ENCODE measurements around the gene SOX21.
A peak's percentile ranks its signal among the peaks of the same experiment; 100 is the strongest.

SOX21 gene

DNA sequence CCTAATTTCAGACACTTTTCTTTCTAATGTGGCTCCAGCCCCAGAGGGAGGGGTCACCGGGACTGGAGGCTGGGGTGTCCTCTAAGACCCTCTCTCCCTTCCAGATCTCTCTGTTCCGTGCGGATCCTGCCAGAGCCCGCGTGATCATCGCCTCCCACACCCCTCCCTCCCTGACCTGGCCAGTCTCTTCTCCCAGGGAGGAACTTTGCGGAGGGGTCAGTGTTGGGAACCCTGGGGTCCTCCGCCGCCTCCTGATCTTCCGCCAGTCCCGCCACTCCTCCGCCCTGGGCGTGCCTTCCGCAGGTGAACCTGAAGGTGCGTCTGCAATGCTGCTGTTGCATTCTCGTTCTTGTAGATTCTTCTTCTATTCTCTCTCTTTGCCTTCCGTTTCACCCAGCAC lies 9.1 kb downstream of the SOX21 start:
- Histone ChIP-seq H3K36me3 (ENCODE audit: control insufficient read depth, insufficient read depth, low read length) (no peaks in the 10 kb centered on the region), H3K4me3 (ENCODE audit: insufficient read depth, low read depth, low read length) (peak overlapping the region; percentile 28), H3K27ac (ENCODE audit: insufficient read depth, low read depth, low read length, poor library complexity, severe bottlenecking) (no peak overlapping the region), H3K4me1 (ENCODE audit: control insufficient read depth, insufficient read depth, low read length) (peaks cover 28% of the 10 kb centered on the region), H3K9me3 (ENCODE audit: control insufficient read depth, low read length) (no peaks in the 10 kb centered on the region), H3K27me3 (ENCODE audit: control insufficient read depth, insufficient read depth, low read length, poor library complexity, severe bottlenecking) (peaks cover 81% of the 10 kb centered on the region)
- 1 to 5% methylated on average over 17 of the region's 17 CpGs for WGBS, 2 experiments

- Histone ChIP-seq H3K4me1 (ENCODE audit: control insufficient read depth, insufficient read depth, low read length) (peaks cover 28% of the 10 kb centered on the region), H3K9me3 (ENCODE audit: control insufficient read depth, low read length) (no peaks in the 10 kb centered on the region), H3K27me3 (ENCODE audit: control insufficient read depth, insufficient read depth, low read length, poor library complexity, severe bottlenecking) (peaks cover 81% of the 10 kb centered on the region), H3K27ac (ENCODE audit: insufficient read depth, low read depth, low read length, poor library complexity, severe bottlenecking) (no peak overlapping the region), H3K36me3 (ENCODE audit: control insufficient read depth, insufficient read depth, low read length) (no peaks in the 10 kb centered on the region), H3K4me3 (ENCODE audit: insufficient read depth, low read depth, low read length) (peak overlapping the region; percentile 28)
- WGBS, 2 experiments: 9 to 10% methylated on average over 60 of the region's 60 CpGs
These were observed 9.9 kb downstream of the SOX21 start for GRCh38 chr13:94702181-94703041.

DNA sequence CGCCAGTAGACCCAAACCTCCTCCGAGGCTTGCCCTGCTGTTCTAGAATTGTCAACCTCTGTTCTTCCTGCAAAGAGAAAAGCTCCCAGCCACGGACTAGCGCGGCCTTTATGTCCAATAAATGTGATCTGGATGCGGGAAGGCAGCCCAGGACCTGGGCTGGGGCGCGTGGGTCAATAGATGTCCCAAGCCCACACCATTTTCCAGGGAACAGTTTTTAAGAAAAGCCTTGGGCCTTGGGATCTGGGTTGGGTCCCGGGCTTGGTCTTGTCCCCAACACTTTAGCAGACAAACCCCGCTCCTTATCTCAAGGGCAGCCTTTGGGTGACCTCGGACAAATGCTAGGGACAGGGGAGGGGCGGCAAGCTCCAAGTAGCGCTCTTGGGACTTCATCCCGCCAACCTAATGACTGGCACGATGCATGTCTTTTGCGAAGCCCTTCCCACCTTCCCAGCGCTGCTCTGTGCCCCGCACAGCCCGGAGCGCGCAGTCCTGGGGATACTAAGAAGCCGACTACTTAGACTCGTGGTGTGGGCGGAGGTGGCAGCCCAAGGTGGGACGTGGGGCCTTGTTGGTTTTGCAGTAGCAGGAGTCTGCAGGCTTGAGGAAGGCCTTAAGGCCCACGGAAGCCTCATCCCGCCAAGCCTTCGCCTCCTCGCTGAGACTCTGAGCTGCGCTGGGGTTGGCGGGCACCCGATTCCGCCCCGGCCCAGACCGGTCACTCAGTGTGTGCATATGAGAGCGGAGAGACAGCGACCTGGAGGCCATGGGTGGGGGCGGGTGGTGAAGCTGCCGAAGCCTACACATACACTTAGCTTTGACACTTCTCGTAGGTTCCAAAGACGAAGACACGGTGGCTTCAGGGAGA lies 10.8 kb downstream of the SOX21 start:
- Histone ChIP-seq H3K9me3 (ENCODE audit: control insufficient read depth, low read length) (no peaks in the 10 kb centered on the region), H3K36me3 (ENCODE audit: control insufficient read depth, insufficient read depth, low read length) (no peaks in the 10 kb centered on the region), H3K27ac (ENCODE audit: insufficient read depth, low read depth, low read length, poor library complexity, severe bottlenecking) (no peak overlapping the region), H3K27me3 (ENCODE audit: control insufficient read depth, insufficient read depth, low read length, poor library complexity, severe bottlenecking) (peaks cover 74% of the 10 kb centered on the region), H3K4me3 (ENCODE audit: insufficient read depth, low read depth, low read length) (no peak overlapping the region), H3K4me1 (ENCODE audit: control insufficient read depth, insufficient read depth, low read length) (peaks cover 28% of the 10 kb centered on the region)
- WGBS, 2 experiments: 78 to 81% methylated on average over 42 of the region's 42 CpGs

DNA sequence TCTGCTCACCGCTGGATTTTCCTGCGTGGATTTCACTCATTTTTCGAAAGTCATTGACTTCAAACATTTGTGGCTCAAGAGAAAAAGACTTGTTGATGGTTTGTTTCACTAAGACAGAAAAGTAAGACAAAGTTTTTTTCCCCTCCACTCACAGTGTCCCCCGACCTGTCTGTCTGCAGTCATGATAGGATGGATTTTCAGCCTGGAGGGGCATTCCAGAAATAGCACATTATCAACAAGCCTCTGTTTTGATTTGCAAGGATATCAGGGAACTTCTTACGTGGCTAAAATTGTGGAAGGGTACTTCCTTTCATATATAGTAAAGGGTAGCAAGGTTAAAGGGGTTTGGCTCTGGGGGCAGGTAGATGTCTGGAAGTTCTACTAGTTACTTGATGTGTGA lies 11.8 kb downstream of the SOX21 start:
- no peak overlapping the region for H3K27ac ChIP-seq (ENCODE audit: insufficient read depth, low read depth, low read length, poor library complexity, severe bottlenecking)
- WGBS, 2 experiments: 90 to 97% methylated on average over 5 of the region's 5 CpGs
- H3K27me3 ChIP-seq (ENCODE audit: control insufficient read depth, insufficient read depth, low read length, poor library complexity, severe bottlenecking): peaks cover 64% of the 10 kb centered on the region
- no peak overlapping the region for H3K4me3 ChIP-seq (ENCODE audit: insufficient read depth, low read depth, low read length)
- H3K9me3 ChIP-seq (ENCODE audit: control insufficient read depth, low read length): no peaks in the 10 kb centered on the region
- peaks cover 24% of the 10 kb centered on the region for H3K4me1 ChIP-seq (ENCODE audit: control insufficient read depth, insufficient read depth, low read length)
- no peaks in the 10 kb centered on the region for H3K36me3 ChIP-seq (ENCODE audit: control insufficient read depth, insufficient read depth, low read length)

DNA sequence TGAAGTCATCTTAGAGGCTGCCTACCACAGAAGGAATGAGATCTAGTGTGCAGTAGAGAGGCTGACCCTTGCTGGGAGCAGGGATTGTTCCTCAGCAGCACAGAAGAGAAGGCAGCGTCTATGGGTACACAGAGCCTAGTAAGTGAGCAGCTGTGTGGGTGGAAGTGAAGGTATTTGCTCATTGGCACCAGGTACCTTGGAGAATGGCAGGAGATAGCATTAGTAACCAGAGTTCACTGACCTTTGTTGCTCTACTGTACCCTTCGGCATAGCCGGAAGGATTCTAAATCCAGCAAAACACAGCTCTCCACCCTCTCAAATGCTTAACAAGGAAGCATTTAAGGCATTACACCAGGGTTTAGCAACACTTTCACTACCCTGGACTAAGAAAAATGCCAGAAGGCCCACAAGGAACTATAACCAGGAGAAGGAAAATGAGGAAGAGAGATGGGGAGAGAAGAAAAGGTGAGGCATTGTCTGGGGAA lies 12.3 kb downstream of the SOX21 start:
- no peaks in the 10 kb centered on the region for H3K36me3 ChIP-seq (ENCODE audit: control insufficient read depth, insufficient read depth, low read length)
- peaks cover 60% of the 10 kb centered on the region for H3K27me3 ChIP-seq (ENCODE audit: control insufficient read depth, insufficient read depth, low read length, poor library complexity, severe bottlenecking)
- H3K4me1 ChIP-seq (ENCODE audit: control insufficient read depth, insufficient read depth, low read length): peaks cover 24% of the 10 kb centered on the region
- H3K27ac ChIP-seq (ENCODE audit: insufficient read depth, low read depth, low read length, poor library complexity, severe bottlenecking): no peak overlapping the region
- no peak overlapping the region for H3K4me3 ChIP-seq (ENCODE audit: insufficient read depth, low read depth, low read length)
- no peaks in the 10 kb centered on the region for H3K9me3 ChIP-seq (ENCODE audit: control insufficient read depth, low read length)
- WGBS, 2 experiments: 89 to 90% methylated on average over 3 of the region's 3 CpGs

GRCh38 chr13:94696171-94696570 lies 16.2 kb downstream of the SOX21 start:
- H3K4me1 ChIP-seq (ENCODE audit: control insufficient read depth, insufficient read depth, low read length): no peaks in the 10 kb centered on the region
- no peaks in the 10 kb centered on the region for H3K36me3 ChIP-seq (ENCODE audit: control insufficient read depth, insufficient read depth, low read length)
- H3K27me3 ChIP-seq (ENCODE audit: control insufficient read depth, insufficient read depth, low read length, poor library complexity, severe bottlenecking): peaks cover 20% of the 10 kb centered on the region
- H3K9me3 ChIP-seq (ENCODE audit: control insufficient read depth, low read length): no peaks in the 10 kb centered on the region
- WGBS, 2 experiments: 80 to 100% methylated on average over 1 of the region's 1 CpG
- no peak overlapping the region for H3K27ac ChIP-seq (ENCODE audit: insufficient read depth, low read depth, low read length, poor library complexity, severe bottlenecking)
- H3K4me3 ChIP-seq (ENCODE audit: insufficient read depth, low read depth, low read length): no peak overlapping the region

DNA sequence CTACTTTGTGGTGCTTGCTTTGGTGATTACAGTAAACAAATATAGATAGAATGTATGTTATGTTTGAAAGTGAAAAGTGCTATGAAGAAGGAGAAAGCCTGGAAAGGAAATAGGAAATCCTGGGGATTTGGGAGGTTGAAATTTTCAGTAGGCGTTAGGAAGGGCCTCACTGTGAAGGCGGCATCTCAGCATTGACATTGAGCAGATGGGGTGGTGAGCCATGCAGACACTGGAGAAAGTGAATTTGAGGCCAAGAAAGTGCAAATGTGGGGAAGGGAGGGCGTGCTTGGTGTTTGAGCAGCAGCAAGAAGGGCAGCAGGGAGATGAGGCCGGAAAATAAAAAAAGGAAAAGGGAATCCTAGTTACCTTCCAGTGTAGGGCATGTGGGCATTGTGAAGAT lies 20.3 kb downstream of the SOX21 start:
- 90 to 92% methylated on average over 4 of the region's 4 CpGs for WGBS, 2 experiments
- no peaks in the 10 kb centered on the region for H3K4me1 ChIP-seq (ENCODE audit: control insufficient read depth, insufficient read depth, low read length)
- H3K27me3 ChIP-seq (ENCODE audit: control insufficient read depth, insufficient read depth, low read length, poor library complexity, severe bottlenecking): no peaks in the 10 kb centered on the region
- no peaks in the 10 kb centered on the region for H3K9me3 ChIP-seq (ENCODE audit: control insufficient read depth, low read length)
- no peaks in the 10 kb centered on the region for H3K36me3 ChIP-seq (ENCODE audit: control insufficient read depth, insufficient read depth, low read length)
- H3K4me3 ChIP-seq (ENCODE audit: insufficient read depth, low read depth, low read length): no peak overlapping the region
- no peak overlapping the region for H3K27ac ChIP-seq (ENCODE audit: insufficient read depth, low read depth, low read length, poor library complexity, severe bottlenecking)

- no peaks in the 10 kb centered on the region for H3K27me3 ChIP-seq (ENCODE audit: control insufficient read depth, insufficient read depth, low read length, poor library complexity, severe bottlenecking)
- no peak overlapping the region for H3K27ac ChIP-seq (ENCODE audit: insufficient read depth, low read depth, low read length, poor library complexity, severe bottlenecking)
- H3K36me3 ChIP-seq (ENCODE audit: control insufficient read depth, insufficient read depth, low read length): no peaks in the 10 kb centered on the region
- no peaks in the 10 kb centered on the region for H3K9me3 ChIP-seq (ENCODE audit: control insufficient read depth, low read length)
- H3K4me3 ChIP-seq (ENCODE audit: insufficient read depth, low read depth, low read length): no peak overlapping the region
- WGBS, 2 experiments: 63 to 70% methylated on average over 4 to 5 of the region's 5 CpGs
- no peaks in the 10 kb centered on the region for H3K4me1 ChIP-seq (ENCODE audit: control insufficient read depth, insufficient read depth, low read length)
These were observed 28.9 kb downstream of the SOX21 start for GRCh38 chr13:94683409-94683808.

DNA sequence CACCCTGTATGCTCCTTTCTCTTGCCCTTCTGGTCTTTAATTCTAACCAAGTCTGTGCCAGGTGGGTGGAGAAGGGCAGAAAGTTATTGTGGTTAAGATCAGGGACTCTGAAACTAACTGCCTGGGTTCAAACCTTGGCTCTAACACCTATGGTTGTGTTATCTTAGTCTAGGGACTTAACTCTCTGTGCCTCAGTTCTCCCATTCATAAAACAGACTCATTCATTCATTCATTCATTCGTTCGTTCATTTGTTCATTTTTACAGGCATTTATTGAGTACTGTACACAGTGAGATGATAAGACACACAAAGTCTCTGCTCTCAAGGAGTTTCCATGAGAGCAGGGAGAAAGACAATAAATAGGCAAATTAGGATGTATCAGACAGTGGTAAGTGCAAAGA lies 30.1 kb downstream of the SOX21 start:
- whole genome bisulfite sequencing, 2 experiments: 94 to 100% methylated on average over 2 of the region's 2 CpGs
- H3K4me3 ChIP-seq (ENCODE audit: insufficient read depth, low read depth, low read length): no peak overlapping the region

DNA sequence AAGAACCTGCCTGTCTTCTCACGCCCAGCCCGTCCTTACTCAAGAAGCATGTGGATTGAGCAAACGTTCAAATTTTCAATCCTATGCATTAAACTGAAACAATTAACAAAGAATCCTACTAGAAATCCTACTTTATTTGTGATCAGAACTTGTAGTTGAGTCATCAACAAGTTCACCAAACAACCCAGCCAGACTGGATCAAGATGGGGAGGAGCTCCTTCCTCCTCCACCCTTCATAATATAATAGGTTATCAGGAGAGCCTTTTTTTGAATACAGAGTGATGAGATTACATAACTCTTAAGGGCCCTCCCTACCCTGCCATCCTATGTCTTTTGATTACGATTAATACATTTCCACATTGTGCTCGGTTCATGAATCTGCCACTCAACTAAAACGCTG lies 32.7 kb downstream of the SOX21 start:
- H3K9me3 ChIP-seq (ENCODE audit: control insufficient read depth, low read length): no peaks in the 10 kb centered on the region
- H3K27ac ChIP-seq (ENCODE audit: insufficient read depth, low read depth, low read length, poor library complexity, severe bottlenecking): no peak overlapping the region
- H3K4me3 ChIP-seq (ENCODE audit: insufficient read depth, low read depth, low read length): no peak overlapping the region
- 84 to 89% methylated on average over 6 of the region's 6 CpGs for WGBS, 2 experiments
- H3K36me3 ChIP-seq (ENCODE audit: control insufficient read depth, insufficient read depth, low read length): no peaks in the 10 kb centered on the region
- H3K27me3 ChIP-seq (ENCODE audit: control insufficient read depth, insufficient read depth, low read length, poor library complexity, severe bottlenecking): no peaks in the 10 kb centered on the region
- H3K4me1 ChIP-seq (ENCODE audit: control insufficient read depth, insufficient read depth, low read length): peaks cover 9% of the 10 kb centered on the region

More for the DNA sequence above, 30.1 kb downstream of the SOX21 start:
- H3K36me3 ChIP-seq (ENCODE audit: control insufficient read depth, insufficient read depth, low read length): no peaks in the 10 kb centered on the region
- no peak overlapping the region for H3K27ac ChIP-seq (ENCODE audit: insufficient read depth, low read depth, low read length, poor library complexity, severe bottlenecking)
- no peaks in the 10 kb centered on the region for H3K9me3 ChIP-seq (ENCODE audit: control insufficient read depth, low read length)
- no peaks in the 10 kb centered on the region for H3K27me3 ChIP-seq (ENCODE audit: control insufficient read depth, insufficient read depth, low read length, poor library complexity, severe bottlenecking)
- peaks cover 9% of the 10 kb centered on the region for H3K4me1 ChIP-seq (ENCODE audit: control insufficient read depth, insufficient read depth, low read length)
